Caco-2 (cell line): ENCODE measurements around the gene GDA. TPM values are rescaled to one million over a fixed set of nuclear protein-coding genes. Genes with fewer than 3 reads are reported as not detected.

Source experiments
- BruUV-seq: library from RNA; stranded (reverse); fragments of 400-500 nt; replicated peaks from 2 replicates; lab custom pipeline; 2021; lab: Mats Ljungman, UMichigan
- CTCF ChIA-PET: fragments of 300-600 bp; sonication (Branson Sonifier 250); formaldehyde crosslinking; loops from one replicate; lab custom pipeline; 2022; ENCODE audit warnings: antibody characterized with exemption; lab: Charles Lee
- POLR2A ChIA-PET: fragments of 300-600 bp; sonication (Branson Sonifier 250); formaldehyde crosslinking; loops from one replicate; lab custom pipeline; 2022; ENCODE audit warnings: antibody characterized with exemption; lab: Charles Lee
- DNase-seq, 2 experiments: peaks; one replicate each; pipeline versions ENCODE4 v3.0.0 to v3.0.0-alpha.2; 2020 to 2022
- H3K27me3 ChIP-seq: replicated peaks from 2 replicates; pipeline ENCODE4 v1.6.0; 2011; ENCODE audit warnings: low read length; ENCODE audit not compliant: control insufficient read depth, insufficient read depth
- H3K36me3 ChIP-seq: 2 replicates; pipeline ENCODE4 v1.5.1; 2011; ENCODE audit warnings: low read length; ENCODE audit not compliant: control insufficient read depth, insufficient read depth
- H3K4me1 ChIP-seq: fragments of 250-450 bp; sonication (Bioruptor Pico); 2 replicates; pipeline ENCODE4 v1.5.1; 2020; ENCODE audit warnings: mild to moderate bottlenecking
- H3K4me3 ChIP-seq: 2 replicates; pipeline ENCODE4 v1.5.1; 2011; ENCODE audit warnings: low read depth, mild to moderate bottlenecking, control low read depth, low read length
- H3K9me3 ChIP-seq: fragments of 250-450 bp; sonication (Bioruptor Pico); 2 replicates; pipeline ENCODE4 v1.5.1; 2020; ENCODE audit warnings: mild to moderate bottlenecking, moderate library complexity
- H3K27ac Mint-ChIP-seq: one replicate; pipeline ENCODE4 v1.8.0; 2022; ENCODE audit warnings: mixed read lengths; ENCODE audit not compliant: unreplicated experiment
- H3K27me3 Mint-ChIP-seq: one replicate; pipeline ENCODE4 v1.8.0; 2022; ENCODE audit warnings: mixed read lengths; ENCODE audit not compliant: insufficient read depth, unreplicated experiment
- H3K36me3 Mint-ChIP-seq: one replicate; pipeline ENCODE4 v1.8.0; 2022; ENCODE audit warnings: mild to moderate bottlenecking, mixed read lengths; ENCODE audit not compliant: insufficient read depth, unreplicated experiment
- H3K4me1 Mint-ChIP-seq: one replicate; pipeline ENCODE4 v1.8.0; 2022; ENCODE audit warnings: low read depth, mixed read lengths; ENCODE audit not compliant: unreplicated experiment
- H3K4me3 Mint-ChIP-seq: one replicate; pipeline ENCODE4 v1.8.0; 2022; ENCODE audit warnings: mild to moderate bottlenecking, moderate library complexity, mixed read lengths; ENCODE audit not compliant: unreplicated experiment
- H3K9me3 Mint-ChIP-seq: one replicate; pipeline ENCODE4 v1.8.0; 2022; ENCODE audit warnings: mixed read lengths; ENCODE audit not compliant: unreplicated experiment
- CTCF ChIP-seq, 2 experiments: fragments of 200-600 bp in 1 of 2; IDR thresholded peaks; 1 replicate in 1 of 2; 2 replicates in 1 of 2; pipeline versions ENCODE4 v1.5.1 to v1.8.0; 2011 to 2022; ENCODE audit warnings: antibody characterized with exemption in 1 of 2, control low read depth in 1 of 2, inconsistent platforms in 1 of 2, low read depth in 1 of 2, low read length in 1 of 2, mild to moderate bottlenecking in 1 of 2, moderate library complexity in 1 of 2; ENCODE audit not compliant: insufficient read depth in 1 of 2, severe bottlenecking in 1 of 2, unreplicated experiment in 1 of 2
- intact Hi-C: fragments of 100-400 bp; cut with micrococcal nuclease; formaldehyde crosslinking; loops from one replicate; pipeline ENCODE4 v1.10.0; 2022; ENCODE audit not compliant: unreplicated experiment
- total RNA-seq: library from RNA; stranded (reverse); gene quantifications from 2 replicates; pipeline ENCODE4 v1.2.3, GENCODE V29; 2022

GDA gene
- total RNA-seq, 1 experiment from 2014 or later = 3.1 TPM

- Histone ChIP-seq H3K36me3 (no peaks in the 10 kb centered on the region), H3K27me3 (no peaks in the 10 kb centered on the region), H3K4me3 (no peak overlapping the region), H3K9me3 (no peaks in the 10 kb centered on the region), H3K4me1 (no peaks in the 10 kb centered on the region)
- CTCF ChIA-PET = no interaction called here
- H3K36me3 Mint-ChIP-seq = peaks cover 14% of the 10 kb centered on the region
- no peak overlapping the region for H3K4me3 Mint-ChIP-seq
- H3K4me1 Mint-ChIP-seq = peaks cover 6% of the 10 kb centered on the region
- DNase-seq = no peak
- no peaks in the 10 kb centered on the region for H3K9me3 Mint-ChIP-seq
- POLR2A ChIA-PET = no interaction called here
- H3K27ac Mint-ChIP-seq = no peak overlapping the region
- intact Hi-C loops = no loop called here
- no peaks in the 10 kb centered on the region for H3K27me3 Mint-ChIP-seq
- no TSS peak for BruUV-seq
- TF ChIP-seq CTCF (IDR thresholded peaks at IDR 0.05; ENCODE audit: insufficient read depth in 1 of 2, low read depth in 1 of 2, low read length in 1 of 2, severe bottlenecking in 1 of 2, unreplicated experiment in 1 of 2) = no peak
Measured at GRCh38 chr9:72211047-72211446, 61.8 kb downstream of the GDA start.

- Histone ChIP-seq H3K27me3 (no peaks in the 10 kb centered on the region), H3K4me1 (no peaks in the 10 kb centered on the region), H3K36me3 (no peaks in the 10 kb centered on the region), H3K4me3 (no peak overlapping the region), H3K9me3 (no peaks in the 10 kb centered on the region)
- ChIA-PET CTCF (no interaction called here), POLR2A (no interaction called here)
- no TSS peak for BruUV-seq
- Mint-ChIP-seq H3K4me1 (no peaks in the 10 kb centered on the region), H3K4me3 (no peak overlapping the region), H3K36me3 (peaks cover 14% of the 10 kb centered on the region), H3K27me3 (no peaks in the 10 kb centered on the region), H3K9me3 (no peaks in the 10 kb centered on the region), H3K27ac (no peak overlapping the region)
- intact Hi-C loops = no loop called here
- no peak for TF ChIP-seq CTCF (IDR thresholded peaks at IDR 0.05; ENCODE audit: insufficient read depth in 1 of 2, low read depth in 1 of 2, low read length in 1 of 2, severe bottlenecking in 1 of 2, unreplicated experiment in 1 of 2)
- DNase-seq = no peak
Measured at GRCh38 chr9:72213906-72214305, 64.7 kb downstream of the GDA start.

- no peaks in the 10 kb centered on the region for H3K4me1 ChIP-seq
- CTCF ChIA-PET = no interaction called here
- H3K9me3 ChIP-seq = no peaks in the 10 kb centered on the region
- no peak overlapping the region for H3K4me3 ChIP-seq
- Mint-ChIP-seq H3K4me3 (no peak overlapping the region), H3K36me3 (peaks cover 8% of the 10 kb centered on the region), H3K9me3 (no peaks in the 10 kb centered on the region), H3K27me3 (no peaks in the 10 kb centered on the region), H3K27ac (no peak overlapping the region), H3K4me1 (no peaks in the 10 kb centered on the region)
- POLR2A ChIA-PET = no interaction called here
- TF ChIP-seq CTCF (IDR thresholded peaks at IDR 0.05; ENCODE audit: insufficient read depth in 1 of 2, low read depth in 1 of 2, low read length in 1 of 2, severe bottlenecking in 1 of 2, unreplicated experiment in 1 of 2) = no peak
- H3K36me3 ChIP-seq = no peaks in the 10 kb centered on the region
- intact Hi-C loops = no loop called here
- no peak for DNase-seq
- no peaks in the 10 kb centered on the region for H3K27me3 ChIP-seq
- BruUV-seq = no TSS peak
Measured at GRCh38 chr9:72217306-72217842, 68.1 kb downstream of the GDA start.
